Stimulated activated CD8-positive, alpha-beta memory T cell treated with anti-CD3 and anti-CD28 coated beads, Interleukin-7, amount 100 ng/mL, for 4 hours (primary cell): Measurements from ENCODE around the gene IFNG.

Experiments used
- DNase-seq, 2 donors: peaks; one replicate each; pipeline ENCODE4 v3.0.0-alpha.2; 2020; ENCODE audit warnings: low read depth in 2 of 2

Gene IFNG

GRCh38 chr12:68166317-68166831 lies 6.8 kb upstream of the IFNG start:
- no peak for DNase-seq

GRCh38 chr12:68163560-68164081 lies 4.1 kb upstream of the IFNG start:
- DNase-seq = no peak

DNA sequence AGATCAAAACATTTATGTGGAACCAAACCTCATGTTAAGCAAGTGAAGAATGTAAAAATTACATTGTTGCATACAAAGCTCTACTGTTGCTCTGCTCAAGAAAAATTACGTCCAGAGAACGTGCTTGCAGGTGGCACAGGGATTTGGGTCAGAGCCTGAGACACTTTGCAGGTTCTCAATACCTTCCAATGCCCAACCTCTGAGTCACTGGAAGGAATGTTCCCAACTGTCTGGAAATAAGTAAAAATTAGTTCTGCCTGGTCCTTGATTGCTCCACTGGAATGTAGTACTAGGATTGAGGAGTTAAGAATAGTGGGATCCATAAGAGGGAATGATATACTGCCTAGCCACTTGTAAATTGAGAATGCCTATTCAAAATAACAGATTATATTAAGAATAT lies 2.8 kb upstream of the IFNG start:
- DNase-seq = no peak

DNA sequence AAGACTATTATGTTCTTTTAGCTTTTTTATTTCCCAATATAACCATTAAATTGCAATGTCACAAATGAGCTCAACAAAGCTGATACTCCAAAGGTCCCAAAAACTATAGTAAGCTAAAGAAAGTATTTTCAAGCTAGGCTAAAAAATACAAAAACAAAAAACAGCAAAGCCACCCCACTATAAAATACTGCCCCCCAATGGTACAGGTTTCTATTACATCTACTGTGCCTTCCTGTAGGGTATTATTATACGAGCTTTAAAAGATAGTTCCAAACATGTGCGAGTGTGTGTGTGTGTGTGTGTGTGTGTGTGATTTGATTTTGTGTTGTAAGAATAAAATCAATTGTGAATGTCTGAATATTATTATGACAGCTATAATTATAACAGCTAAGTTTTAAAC lies 1.1 kb downstream of the IFNG start:
- no peak for DNase-seq

DNA sequence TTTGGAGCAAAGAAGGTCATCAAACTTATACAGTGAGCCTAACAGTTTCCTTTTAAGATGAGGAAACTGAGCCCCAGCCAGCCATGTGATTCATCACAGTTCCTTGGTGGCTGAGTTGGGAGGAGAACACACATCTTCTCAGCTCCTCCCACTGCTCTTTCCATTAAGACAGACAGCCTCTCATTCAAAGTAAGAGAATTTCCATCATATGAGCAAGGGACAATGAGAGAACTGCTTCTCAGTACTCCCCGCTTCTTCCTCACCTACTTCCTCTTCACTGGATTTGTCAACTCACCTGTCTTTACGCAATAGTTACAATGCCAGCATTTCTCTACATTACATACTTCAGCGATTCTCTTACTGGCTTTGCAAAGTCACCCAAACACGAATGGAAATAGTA lies 2.2 kb downstream of the IFNG start:
- no peak for DNase-seq

GRCh38 chr12:68156636-68157035 lies 2.9 kb downstream of the IFNG start:
- no peak for DNase-seq

DNA sequence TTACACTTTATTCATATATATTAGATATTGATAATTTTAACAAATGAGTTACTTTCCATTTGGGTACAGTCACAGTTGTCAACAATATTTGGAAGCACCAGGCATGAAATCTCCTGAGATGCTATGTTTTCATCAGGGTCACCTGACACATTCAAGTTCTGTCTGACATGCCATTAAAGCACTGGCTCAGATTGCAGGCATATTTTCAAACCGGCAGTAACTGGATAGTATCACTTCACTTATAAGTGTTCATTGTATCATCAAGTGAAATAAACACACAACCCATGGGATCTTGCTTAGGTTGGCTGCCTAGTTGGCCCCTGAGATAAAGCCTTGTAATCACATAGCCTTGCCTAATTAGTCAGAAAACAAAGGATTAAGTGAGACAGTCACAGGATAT lies 4.8 kb downstream of the IFNG start:
- no peak for DNase-seq

GRCh38 chr12:68148261-68148951 lies 11.1 kb downstream of the IFNG start:
- no peak for DNase-seq

DNA sequence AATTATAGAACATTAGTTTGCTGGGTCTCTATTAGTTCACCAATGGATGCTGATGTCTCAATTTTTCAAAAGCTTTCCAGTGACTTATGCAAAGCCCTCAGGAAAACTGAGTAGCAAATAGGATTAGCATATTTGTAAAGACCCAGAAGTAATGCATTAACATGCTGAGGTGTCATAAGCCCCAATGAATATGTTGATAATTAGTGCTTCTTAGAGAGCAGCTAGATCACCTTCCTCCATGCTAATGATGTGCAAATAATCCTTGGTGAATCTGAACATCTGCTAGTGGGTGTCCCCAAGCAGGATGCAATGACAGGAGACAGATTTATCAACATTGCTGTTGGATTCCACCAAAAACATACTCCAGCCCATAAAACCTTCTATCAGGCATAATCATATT lies 19.0 kb downstream of the IFNG start:
- DNase-seq = no peak

DNA sequence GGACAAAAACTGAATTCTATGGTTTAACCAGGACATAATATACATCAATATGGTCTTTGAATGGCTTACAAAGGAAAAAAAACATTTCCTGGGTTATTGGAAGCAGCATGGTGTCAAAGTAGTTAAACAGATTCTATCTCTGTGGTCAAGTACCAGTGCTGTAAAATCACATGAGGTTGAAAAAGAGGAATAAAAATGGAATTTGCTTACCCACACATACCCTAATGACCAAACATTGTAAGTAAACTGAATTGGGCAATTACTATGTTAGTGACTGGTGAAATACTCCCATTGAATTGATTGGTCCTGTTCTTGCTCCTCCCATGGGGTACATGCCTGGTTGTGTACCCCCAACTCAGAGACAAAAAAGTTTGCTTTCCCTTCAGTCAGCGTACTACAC lies 19.6 kb downstream of the IFNG start:
- DNase-seq = no peak

- no peak for DNase-seq
Observed at GRCh38 chr12:68139001-68139400, 20.5 kb downstream of the IFNG start.

DNA sequence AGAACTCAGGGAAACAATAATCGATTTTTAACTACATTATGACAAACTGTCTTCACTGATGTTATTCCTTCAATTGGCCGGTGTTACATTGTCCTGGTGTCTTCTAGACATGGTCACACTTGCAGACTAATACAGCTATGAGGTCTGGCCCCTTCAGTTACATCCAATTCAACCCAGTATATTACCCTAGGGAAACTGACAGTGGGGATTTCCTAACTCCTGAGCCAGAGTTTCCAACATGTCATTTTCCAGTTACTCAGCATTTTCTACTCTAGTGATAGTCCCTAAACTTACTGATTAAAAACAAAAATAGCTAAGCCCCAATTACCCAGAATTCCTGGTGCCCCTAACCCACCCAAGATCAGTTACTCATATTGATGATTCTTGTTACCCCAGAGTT lies 21.1 kb downstream of the IFNG start:
- DNase-seq = no peak

DNA sequence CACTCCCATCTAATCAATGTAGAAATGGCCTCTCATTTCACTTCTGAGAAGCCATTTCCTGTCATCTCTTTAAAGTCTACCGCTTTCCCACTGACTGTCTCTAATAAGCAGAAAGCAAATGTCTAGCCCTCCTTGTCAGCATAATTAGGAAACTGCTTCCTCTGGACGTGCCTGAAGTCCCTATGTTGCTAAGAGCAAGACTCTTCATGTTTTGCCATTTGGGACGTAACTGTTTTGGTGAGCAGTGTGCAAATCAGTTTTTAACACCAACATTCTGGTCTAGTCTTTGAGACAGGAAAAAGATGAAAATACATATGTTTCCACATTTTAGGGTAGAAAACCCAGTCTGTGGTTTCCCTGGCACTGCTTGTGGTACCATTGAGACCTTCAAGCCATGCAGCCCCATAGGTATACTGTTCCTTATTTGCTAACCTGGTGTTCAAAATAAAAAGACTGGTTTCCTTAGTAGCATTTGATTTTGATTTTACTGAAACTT lies 22.2 kb downstream of the IFNG start:
- no peak for DNase-seq

GRCh38 chr12:68135520-68135919 lies 24.0 kb downstream of the IFNG start:
- no peak for DNase-seq

DNA sequence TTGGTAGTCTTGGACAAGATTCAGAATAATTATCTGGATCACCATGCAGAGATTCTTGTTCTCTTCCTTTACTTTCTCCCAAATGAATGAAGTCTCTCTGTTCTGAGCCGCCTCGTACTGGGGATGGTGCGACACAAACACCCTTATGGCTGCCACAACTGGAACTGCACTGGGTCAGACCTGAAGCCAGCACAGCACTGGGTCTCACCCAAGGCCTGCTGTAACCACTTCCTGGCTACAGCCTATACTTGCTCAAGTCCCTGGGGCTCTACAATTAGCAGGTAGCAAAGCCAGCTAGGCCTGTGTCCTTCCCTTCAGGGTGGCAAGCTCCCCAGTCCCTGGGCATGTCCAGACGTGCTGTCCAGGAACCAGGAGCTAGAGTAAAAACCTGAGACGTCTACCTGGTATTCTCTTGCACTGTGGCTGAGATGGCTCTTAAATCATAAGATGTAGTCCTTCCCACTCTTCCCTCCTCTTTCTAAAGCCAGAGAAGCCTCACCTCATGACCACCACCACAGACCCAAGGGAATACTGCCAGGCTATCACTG lies 27.6 kb downstream of the IFNG start:
- DNase-seq = no peak

DNA sequence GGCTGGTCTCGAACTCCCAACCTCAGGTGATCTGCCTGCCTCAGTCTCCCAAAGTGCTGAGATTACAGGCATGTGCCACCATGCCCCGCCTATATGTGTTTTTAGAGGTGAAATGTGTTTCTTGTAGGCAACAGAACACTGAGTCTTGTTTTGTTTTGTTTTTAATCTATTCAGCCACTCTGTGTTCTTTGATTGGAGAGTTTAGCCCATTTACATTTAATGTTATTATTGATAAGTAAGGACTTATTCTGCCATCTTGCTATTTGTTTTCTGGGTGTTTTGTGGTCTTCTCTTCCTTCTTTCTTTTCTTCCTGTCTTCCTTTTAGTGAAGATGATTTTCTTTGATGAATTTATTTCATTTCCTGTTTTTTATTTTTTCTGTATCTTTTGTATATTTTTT lies 29.6 kb downstream of the IFNG start:
- no peak for DNase-seq

DNA sequence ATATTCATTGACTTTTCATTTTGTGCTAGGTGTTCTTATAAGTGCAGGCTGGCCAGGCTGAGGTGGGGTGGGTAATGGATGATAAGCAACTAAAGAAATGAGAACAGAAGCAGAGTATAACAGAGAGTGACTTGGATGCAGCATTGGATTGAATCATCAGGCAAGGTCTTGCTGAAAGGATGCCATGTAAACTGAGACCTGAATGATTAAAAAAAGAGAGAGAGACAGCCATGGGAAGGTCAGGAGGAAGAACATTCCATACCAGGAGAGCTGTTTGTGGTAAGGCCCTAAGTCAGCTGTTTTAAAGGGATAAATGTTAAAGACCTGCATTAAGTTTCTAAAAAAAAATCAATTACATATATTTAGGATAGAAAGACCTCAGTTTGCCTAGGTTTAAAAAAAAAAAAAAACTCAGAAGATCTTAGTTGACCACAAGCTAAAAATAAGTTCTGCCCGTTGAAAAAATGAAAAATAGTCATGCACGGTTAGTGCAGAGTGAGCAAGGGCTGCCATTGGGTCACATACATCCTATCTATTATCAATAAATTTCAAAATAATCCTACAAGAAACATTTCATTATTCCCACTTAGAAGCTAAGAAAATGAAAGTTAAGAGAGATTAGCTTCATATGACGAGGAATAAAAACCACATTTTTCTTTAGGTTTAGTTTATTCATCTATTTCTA lies 37.2 kb downstream of the IFNG start:
- no peak for DNase-seq

- no peak for DNase-seq
Observed at GRCh38 chr12:68121143-68121542, 38.4 kb downstream of the IFNG start.

GRCh38 chr12:68119724-68120211 lies 39.8 kb downstream of the IFNG start:
- peak; percentile 30 to 59 for DNase-seq

GRCh38 chr12:68119250-68119649 lies 40.3 kb downstream of the IFNG start:
- DNase-seq = no peak

- DNase-seq = no peak
Observed at GRCh38 chr12:68118096-68118755, 41.3 kb downstream of the IFNG start.

GRCh38 chr12:68117661-68118060 lies 41.9 kb downstream of the IFNG start:
- no peak for DNase-seq
